WTC11 (cell line): ENCODE measurements around the gene PITPNC1. TPM values are rescaled to one million over a fixed set of nuclear protein-coding genes. Genes with fewer than 3 reads are reported as not detected.

Experiments used
- ATAC-seq: fragments of 200-7000 bp; cut with Tn5 transposase; 2 replicates; pipeline ENCODE4 v1.10.0; 2021; ENCODE audit warnings: mild to moderate bottlenecking, moderate library complexity
- CTCF ChIA-PET: fragments of 300-600 bp; sonication (Branson Sonifier 250); formaldehyde crosslinking; loops from one replicate; lab custom pipeline; 2021; ENCODE audit warnings: antibody characterized with exemption; lab: Charles Lee
- POLR2A ChIA-PET: fragments of 350-600 bp; sonication (Branson Sonifier 250); formaldehyde crosslinking; loops from one replicate; lab custom pipeline; 2021; ENCODE audit warnings: antibody characterized with exemption; lab: Charles Lee
- DNase-seq: peaks from one replicate; pipeline ENCODE4 v3.0.0; 2021; ENCODE audit warnings: low spot score
- H3K27ac Mint-ChIP-seq: 2 replicates; pipeline ENCODE4 v1.8.0; 2021; ENCODE audit warnings: mixed read lengths
- H3K27me3 Mint-ChIP-seq: 2 replicates; pipeline ENCODE4 v1.8.0; 2021; ENCODE audit warnings: low read depth, mild to moderate bottlenecking, moderate library complexity, mixed read lengths
- H3K36me3 Mint-ChIP-seq: 2 replicates; pipeline ENCODE4 v1.8.0; 2021; ENCODE audit warnings: mixed read lengths
- H3K4me1 Mint-ChIP-seq: 2 replicates; pipeline ENCODE4 v1.8.0; 2022; ENCODE audit warnings: mixed read lengths
- H3K4me3 Mint-ChIP-seq: 2 replicates; pipeline ENCODE4 v1.8.0; 2021; ENCODE audit warnings: mild to moderate bottlenecking, moderate library complexity, mixed read lengths
- H3K9me3 Mint-ChIP-seq: 2 replicates; pipeline ENCODE4 v1.8.0; 2021; ENCODE audit warnings: mixed read lengths
- CREB1 ChIP-seq: sonication (generic); formaldehyde crosslinking; IDR thresholded peaks from 2 replicates; pipeline ENCODE4 v1.8.0; 2023; ENCODE audit warnings: mild to moderate bottlenecking, missing genetic modification reagents
- FOXJ3 ChIP-seq: sonication (generic); formaldehyde crosslinking; IDR thresholded peaks from 2 replicates; pipeline ENCODE4 v1.9.0; 2021; ENCODE audit warnings: missing genetic modification reagents, mild to moderate bottlenecking, borderline replicate concordance
- GABPB1 ChIP-seq: sonication (generic); formaldehyde crosslinking; IDR thresholded peaks from 2 replicates; pipeline ENCODE4 v1.8.1; 2023; ENCODE audit warnings: mild to moderate bottlenecking, missing genetic modification reagents
- HMGA2 ChIP-seq: fragments of 250-450 bp; sonication (Bioruptor Pico); IDR thresholded peaks from 2 replicates; pipeline ENCODE4 v1.4.0; 2021; ENCODE audit warnings: mild to moderate bottlenecking, moderate library complexity
- IRF2 ChIP-seq: sonication (generic); formaldehyde crosslinking; IDR thresholded peaks from 2 replicates; pipeline ENCODE4 v1.8.0; 2022; ENCODE audit warnings: low read depth, missing genetic modification reagents, borderline replicate concordance
- JAZF1 ChIP-seq: fragments of 250-450 bp; sonication (Bioruptor Pico); IDR thresholded peaks from 2 replicates; pipeline ENCODE4 v1.9.0; 2021; ENCODE audit warnings: moderate library complexity, mild to moderate bottlenecking, inconsistent platforms
- MXD4 ChIP-seq: fragments of 250-450 bp; sonication (Bioruptor Pico); IDR thresholded peaks from 2 replicates; pipeline ENCODE4 v1.8.0; 2021; ENCODE audit warnings: mild to moderate bottlenecking, moderate library complexity, borderline replicate concordance
- NFATC4 ChIP-seq: fragments of 250-450 bp; sonication (Bioruptor Pico); IDR thresholded peaks from 2 replicates; pipeline ENCODE4 v1.9.0; 2021; ENCODE audit warnings: mild to moderate bottlenecking
- NFYB ChIP-seq: sonication (generic); formaldehyde crosslinking; conservative IDR thresholded peaks from 2 replicates; pipeline ENCODE4 v1.8.0; 2022; ENCODE audit warnings: low read depth, missing genetic modification reagents
- SMAD3 ChIP-seq: sonication (generic); formaldehyde crosslinking; IDR thresholded peaks from 2 replicates; pipeline ENCODE4 v1.8.0; 2022; ENCODE audit warnings: missing genetic modification reagents, mild to moderate bottlenecking, borderline replicate concordance
- SMAD4 ChIP-seq: sonication (generic); formaldehyde crosslinking; IDR thresholded peaks from 2 replicates; pipeline ENCODE4 v1.8.0; 2022; ENCODE audit warnings: mild to moderate bottlenecking, missing genetic modification reagents
- TEAD1 ChIP-seq: sonication (generic); formaldehyde crosslinking; IDR thresholded peaks from 2 replicates; pipeline ENCODE4 v1.8.0; 2022; ENCODE audit warnings: mild to moderate bottlenecking, missing genetic modification reagents
- ZNF232 ChIP-seq: sonication (generic); formaldehyde crosslinking; IDR thresholded peaks from 2 replicates; pipeline ENCODE4 v1.8.0; 2022; ENCODE audit warnings: mild to moderate bottlenecking, missing genetic modification reagents
- total RNA-seq: library from RNA; stranded (reverse); gene quantifications from 3 replicates; pipeline ENCODE4 v1.2.3, GENCODE V29; 2021
- TF ChIP-seq, protein P1 (sequence below): sonication (generic); formaldehyde crosslinking; IDR thresholded peaks from 2 replicates; pipeline ENCODE4 v1.8.1; 2022; ENCODE audit warnings: mild to moderate bottlenecking, missing genetic modification reagents, moderate library complexity, borderline replicate concordance
- TF ChIP-seq, protein P2 (sequence below): fragments of 250-450 bp; sonication (Bioruptor Pico); IDR thresholded peaks from 2 replicates; pipeline ENCODE4 v1.9.0; 2021; ENCODE audit warnings: mild to moderate bottlenecking, borderline replicate concordance
- TF ChIP-seq, protein P3 (sequence below): sonication (generic); formaldehyde crosslinking; IDR thresholded peaks from 2 replicates; pipeline ENCODE4 v1.8.0; 2022; ENCODE audit warnings: mild to moderate bottlenecking, missing genetic modification reagents
- TF ChIP-seq, protein P4 (sequence below): sonication (generic); formaldehyde crosslinking; IDR thresholded peaks from 2 replicates; pipeline ENCODE4 v1.8.0; 2022; ENCODE audit warnings: mild to moderate bottlenecking, missing genetic modification reagents
- TF ChIP-seq, protein P5 (sequence below): sonication (generic); formaldehyde crosslinking; IDR thresholded peaks from 2 replicates; pipeline ENCODE4 v1.8.1; 2023; ENCODE audit warnings: mild to moderate bottlenecking, missing genetic modification reagents, borderline replicate concordance
- TF ChIP-seq, protein P6 (sequence below): sonication (generic); formaldehyde crosslinking; IDR thresholded peaks from 2 replicates; pipeline ENCODE4 v1.8.1; 2023; ENCODE audit warnings: mild to moderate bottlenecking, moderate library complexity, missing genetic modification reagents

The PITPNC1 gene
- total RNA-seq, 1 experiment from 2014 or later: 39.8 TPM

DNA sequence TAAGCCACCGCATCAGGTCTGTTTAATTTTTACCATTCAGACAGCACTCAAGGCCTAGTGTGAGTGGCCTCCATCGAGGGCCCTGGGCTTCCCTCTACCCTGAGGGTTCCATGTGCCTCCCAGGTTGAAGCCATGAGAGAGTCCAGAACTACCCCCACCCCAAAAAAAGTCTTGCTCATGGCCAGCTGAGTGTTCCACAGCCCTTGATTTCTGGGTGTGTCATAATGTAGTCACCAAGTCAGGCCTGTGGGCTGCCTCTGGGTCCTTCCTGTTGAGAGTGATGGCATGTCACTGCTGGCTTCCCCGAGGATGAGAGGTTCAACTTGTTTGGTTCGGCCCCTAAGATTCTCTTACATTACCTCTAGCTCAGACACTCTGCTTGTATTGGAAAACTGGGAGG, 100.6 kb downstream of the PITPNC1 start (continued):
- TF ChIP-seq MXD4 (CRISPR knock-in tag) (no peak), ZNF232 (CRISPR knock-in tag) (no peak), SMAD4 (CRISPR knock-in tag) (no peak), NFATC4 (CRISPR knock-in tag) (no peak), GABPB1 (CRISPR knock-in tag) (no peak), JAZF1 (CRISPR knock-in tag) (no peak)
- TF ChIP-seq, protein P1, sequence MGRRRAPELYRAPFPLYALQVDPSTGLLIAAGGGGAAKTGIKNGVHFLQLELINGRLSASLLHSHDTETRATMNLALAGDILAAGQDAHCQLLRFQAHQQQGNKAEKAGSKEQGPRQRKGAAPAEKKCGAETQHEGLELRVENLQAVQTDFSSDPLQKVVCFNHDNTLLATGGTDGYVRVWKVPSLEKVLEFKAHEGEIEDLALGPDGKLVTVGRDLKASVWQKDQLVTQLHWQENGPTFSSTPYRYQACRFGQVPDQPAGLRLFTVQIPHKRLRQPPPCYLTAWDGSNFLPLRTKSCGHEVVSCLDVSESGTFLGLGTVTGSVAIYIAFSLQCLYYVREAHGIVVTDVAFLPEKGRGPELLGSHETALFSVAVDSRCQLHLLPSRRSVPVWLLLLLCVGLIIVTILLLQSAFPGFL (CRISPR knock-in tag): no peak
- TF ChIP-seq, protein P2, sequence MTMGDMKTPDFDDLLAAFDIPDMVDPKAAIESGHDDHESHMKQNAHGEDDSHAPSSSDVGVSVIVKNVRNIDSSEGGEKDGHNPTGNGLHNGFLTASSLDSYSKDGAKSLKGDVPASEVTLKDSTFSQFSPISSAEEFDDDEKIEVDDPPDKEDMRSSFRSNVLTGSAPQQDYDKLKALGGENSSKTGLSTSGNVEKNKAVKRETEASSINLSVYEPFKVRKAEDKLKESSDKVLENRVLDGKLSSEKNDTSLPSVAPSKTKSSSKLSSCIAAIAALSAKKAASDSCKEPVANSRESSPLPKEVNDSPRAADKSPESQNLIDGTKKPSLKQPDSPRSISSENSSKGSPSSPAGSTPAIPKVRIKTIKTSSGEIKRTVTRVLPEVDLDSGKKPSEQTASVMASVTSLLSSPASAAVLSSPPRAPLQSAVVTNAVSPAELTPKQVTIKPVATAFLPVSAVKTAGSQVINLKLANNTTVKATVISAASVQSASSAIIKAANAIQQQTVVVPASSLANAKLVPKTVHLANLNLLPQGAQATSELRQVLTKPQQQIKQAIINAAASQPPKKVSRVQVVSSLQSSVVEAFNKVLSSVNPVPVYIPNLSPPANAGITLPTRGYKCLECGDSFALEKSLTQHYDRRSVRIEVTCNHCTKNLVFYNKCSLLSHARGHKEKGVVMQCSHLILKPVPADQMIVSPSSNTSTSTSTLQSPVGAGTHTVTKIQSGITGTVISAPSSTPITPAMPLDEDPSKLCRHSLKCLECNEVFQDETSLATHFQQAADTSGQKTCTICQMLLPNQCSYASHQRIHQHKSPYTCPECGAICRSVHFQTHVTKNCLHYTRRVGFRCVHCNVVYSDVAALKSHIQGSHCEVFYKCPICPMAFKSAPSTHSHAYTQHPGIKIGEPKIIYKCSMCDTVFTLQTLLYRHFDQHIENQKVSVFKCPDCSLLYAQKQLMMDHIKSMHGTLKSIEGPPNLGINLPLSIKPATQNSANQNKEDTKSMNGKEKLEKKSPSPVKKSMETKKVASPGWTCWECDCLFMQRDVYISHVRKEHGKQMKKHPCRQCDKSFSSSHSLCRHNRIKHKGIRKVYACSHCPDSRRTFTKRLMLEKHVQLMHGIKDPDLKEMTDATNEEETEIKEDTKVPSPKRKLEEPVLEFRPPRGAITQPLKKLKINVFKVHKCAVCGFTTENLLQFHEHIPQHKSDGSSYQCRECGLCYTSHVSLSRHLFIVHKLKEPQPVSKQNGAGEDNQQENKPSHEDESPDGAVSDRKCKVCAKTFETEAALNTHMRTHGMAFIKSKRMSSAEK (CRISPR knock-in tag): no peak
- TF ChIP-seq, protein P3, sequence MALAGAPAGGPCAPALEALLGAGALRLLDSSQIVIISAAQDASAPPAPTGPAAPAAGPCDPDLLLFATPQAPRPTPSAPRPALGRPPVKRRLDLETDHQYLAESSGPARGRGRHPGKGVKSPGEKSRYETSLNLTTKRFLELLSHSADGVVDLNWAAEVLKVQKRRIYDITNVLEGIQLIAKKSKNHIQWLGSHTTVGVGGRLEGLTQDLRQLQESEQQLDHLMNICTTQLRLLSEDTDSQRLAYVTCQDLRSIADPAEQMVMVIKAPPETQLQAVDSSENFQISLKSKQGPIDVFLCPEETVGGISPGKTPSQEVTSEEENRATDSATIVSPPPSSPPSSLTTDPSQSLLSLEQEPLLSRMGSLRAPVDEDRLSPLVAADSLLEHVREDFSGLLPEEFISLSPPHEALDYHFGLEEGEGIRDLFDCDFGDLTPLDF (CRISPR knock-in tag): no peak

DNA sequence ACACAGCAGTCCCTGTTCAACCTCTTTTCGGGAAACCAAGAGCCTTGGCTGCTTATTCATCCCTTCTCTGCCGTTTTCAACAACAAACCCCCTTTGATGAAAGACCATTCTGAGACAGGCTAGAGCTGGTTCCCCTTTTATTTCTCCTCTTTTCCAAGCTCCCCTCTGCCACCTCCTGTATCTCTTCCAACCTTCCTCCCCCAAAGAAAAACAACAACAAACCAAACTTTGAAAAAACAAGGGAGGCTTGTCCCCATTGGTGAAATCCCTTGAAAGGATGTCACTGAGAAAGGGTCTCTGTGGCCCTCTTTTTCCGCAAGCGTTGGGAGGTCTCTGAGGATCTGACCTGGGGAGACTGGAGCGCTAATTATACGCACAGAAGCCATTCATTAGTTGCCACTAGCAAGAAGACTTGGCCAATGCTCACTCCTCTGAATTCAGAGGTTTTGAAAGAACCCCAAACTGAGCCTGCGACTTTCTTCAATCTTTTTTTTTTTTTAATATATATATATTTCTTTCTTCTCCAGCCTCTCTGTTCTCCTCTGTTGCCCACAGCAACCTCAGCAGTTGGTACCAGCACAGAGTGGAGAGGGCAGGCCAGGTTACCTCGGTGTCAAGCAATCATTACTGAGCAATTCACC, 101.4 kb downstream of the PITPNC1 start:
- DNase-seq: no peak
- TF ChIP-seq, protein P3 (CRISPR knock-in tag): no peak
- TF ChIP-seq TEAD1 (CRISPR knock-in tag): no peak
- TF ChIP-seq IRF2: no peak
- TF ChIP-seq, protein P4, sequence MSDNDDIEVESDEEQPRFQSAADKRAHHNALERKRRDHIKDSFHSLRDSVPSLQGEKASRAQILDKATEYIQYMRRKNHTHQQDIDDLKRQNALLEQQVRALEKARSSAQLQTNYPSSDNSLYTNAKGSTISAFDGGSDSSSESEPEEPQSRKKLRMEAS (CRISPR knock-in tag): no peak
- Mint-ChIP-seq H3K4me1 (peaks cover 48% of the 10 kb centered on the region), H3K27ac (peak overlapping the region; percentile 81), H3K9me3 (no peaks in the 10 kb centered on the region), H3K27me3 (no peaks in the 10 kb centered on the region), H3K4me3 (no peak overlapping the region), H3K36me3 (no peaks in the 10 kb centered on the region)
- ChIA-PET POLR2A (interaction anchor here (0.6 to 0.8 kb wide), 2 partner anchors 61 to 79 kb away, joined by 3 to 12 read pairs; no protein-coding TSS in a partner anchor), CTCF (interaction anchor here (1.2 to 2.6 kb wide), 3 partner anchors 100 to 124 kb away, joined by 3 to 5 read pairs (median 4); no protein-coding TSS in a partner anchor)
- no peak for ATAC-seq

DNA sequence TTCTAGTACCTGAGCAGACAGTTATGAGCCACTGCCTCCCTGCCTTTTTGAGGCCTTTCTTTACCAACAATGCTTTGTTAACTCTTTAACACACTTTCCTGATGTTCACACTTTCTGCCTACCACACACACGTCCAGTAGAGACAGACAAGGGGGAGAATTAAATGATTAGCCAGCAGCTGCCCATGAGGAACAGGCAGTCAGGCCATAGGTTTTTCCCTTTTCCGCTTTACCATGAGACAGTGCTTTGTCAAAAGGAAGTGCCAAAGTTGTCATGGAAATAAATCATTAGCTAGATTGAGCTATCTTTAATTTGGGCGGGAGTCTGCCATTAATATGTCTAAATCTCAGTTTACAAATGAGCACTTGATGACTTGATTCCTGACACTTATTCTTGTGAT, 102.1 kb downstream of the PITPNC1 start:
- no peaks in the 10 kb centered on the region for H3K27me3 Mint-ChIP-seq
- H3K9me3 Mint-ChIP-seq: no peaks in the 10 kb centered on the region
- CTCF ChIA-PET: interaction anchor here (2.6 kb wide), 1 partner anchor 123 kb away, joined by 5 read pairs; no protein-coding TSS in a partner anchor
- POLR2A ChIA-PET: no interaction called here
- ATAC-seq: no peak
- peak overlapping the region; percentile 81 for H3K27ac Mint-ChIP-seq
- H3K4me3 Mint-ChIP-seq: no peak overlapping the region
- H3K36me3 Mint-ChIP-seq: no peaks in the 10 kb centered on the region
- H3K4me1 Mint-ChIP-seq: peaks cover 42% of the 10 kb centered on the region
- no peak for DNase-seq
- TF ChIP-seq HMGA2: no peak
- TF ChIP-seq NFYB (CRISPR knock-in tag): no peak
- TF ChIP-seq, protein P5, sequence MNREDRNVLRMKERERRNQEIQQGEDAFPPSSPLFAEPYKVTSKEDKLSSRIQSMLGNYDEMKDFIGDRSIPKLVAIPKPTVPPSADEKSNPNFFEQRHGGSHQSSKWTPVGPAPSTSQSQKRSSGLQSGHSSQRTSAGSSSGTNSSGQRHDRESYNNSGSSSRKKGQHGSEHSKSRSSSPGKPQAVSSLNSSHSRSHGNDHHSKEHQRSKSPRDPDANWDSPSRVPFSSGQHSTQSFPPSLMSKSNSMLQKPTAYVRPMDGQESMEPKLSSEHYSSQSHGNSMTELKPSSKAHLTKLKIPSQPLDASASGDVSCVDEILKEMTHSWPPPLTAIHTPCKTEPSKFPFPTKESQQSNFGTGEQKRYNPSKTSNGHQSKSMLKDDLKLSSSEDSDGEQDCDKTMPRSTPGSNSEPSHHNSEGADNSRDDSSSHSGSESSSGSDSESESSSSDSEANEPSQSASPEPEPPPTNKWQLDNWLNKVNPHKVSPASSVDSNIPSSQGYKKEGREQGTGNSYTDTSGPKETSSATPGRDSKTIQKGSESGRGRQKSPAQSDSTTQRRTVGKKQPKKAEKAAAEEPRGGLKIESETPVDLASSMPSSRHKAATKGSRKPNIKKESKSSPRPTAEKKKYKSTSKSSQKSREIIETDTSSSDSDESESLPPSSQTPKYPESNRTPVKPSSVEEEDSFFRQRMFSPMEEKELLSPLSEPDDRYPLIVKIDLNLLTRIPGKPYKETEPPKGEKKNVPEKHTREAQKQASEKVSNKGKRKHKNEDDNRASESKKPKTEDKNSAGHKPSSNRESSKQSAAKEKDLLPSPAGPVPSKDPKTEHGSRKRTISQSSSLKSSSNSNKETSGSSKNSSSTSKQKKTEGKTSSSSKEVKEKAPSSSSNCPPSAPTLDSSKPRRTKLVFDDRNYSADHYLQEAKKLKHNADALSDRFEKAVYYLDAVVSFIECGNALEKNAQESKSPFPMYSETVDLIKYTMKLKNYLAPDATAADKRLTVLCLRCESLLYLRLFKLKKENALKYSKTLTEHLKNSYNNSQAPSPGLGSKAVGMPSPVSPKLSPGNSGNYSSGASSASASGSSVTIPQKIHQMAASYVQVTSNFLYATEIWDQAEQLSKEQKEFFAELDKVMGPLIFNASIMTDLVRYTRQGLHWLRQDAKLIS (CRISPR knock-in tag): no peak
- TF ChIP-seq FOXJ3 (CRISPR knock-in tag): no peak
- TF ChIP-seq, protein P6, sequence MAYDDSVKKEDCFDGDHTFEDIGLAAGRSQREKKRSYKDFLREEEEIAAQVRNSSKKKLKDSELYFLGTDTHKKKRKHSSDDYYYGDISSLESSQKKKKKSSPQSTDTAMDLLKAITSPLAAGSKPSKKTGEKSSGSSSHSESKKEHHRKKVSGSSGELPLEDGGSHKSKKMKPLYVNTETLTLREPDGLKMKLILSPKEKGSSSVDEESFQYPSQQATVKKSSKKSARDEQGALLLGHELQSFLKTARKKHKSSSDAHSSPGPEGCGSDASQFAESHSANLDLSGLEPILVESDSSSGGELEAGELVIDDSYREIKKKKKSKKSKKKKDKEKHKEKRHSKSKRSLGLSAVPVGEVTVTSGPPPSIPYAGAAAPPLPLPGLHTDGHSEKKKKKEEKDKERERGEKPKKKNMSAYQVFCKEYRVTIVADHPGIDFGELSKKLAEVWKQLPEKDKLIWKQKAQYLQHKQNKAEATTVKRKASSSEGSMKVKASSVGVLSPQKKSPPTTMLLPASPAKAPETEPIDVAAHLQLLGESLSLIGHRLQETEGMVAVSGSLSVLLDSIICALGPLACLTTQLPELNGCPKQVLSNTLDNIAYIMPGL (CRISPR knock-in tag): no peak
- no peak for TF ChIP-seq CREB1
- TF ChIP-seq SMAD3: no peak
